NCI-H1436 treated with DMSO at 0.1 percent for 48 hours (cell line): Measurements from ENCODE around the gene LGALS9.

ENCODE experiments used
- DNase-seq: peaks from one replicate; lab custom pipeline; 2025; lab: John Stamatoyannopoulos, UW

Gene LGALS9

GRCh38 chr17:27630607-27631410 lies at the start of gene LGALS9:
LGALS9 (plus strand) TSS chr17:27631188; CDS start chr17:27631266, 78 bp downstream.
- DNase-seq: no peak

- DNase-seq: no peak
Observed at GRCh38 chr17:27582696-27583095, 48.3 kb upstream of the LGALS9 start.

- no peak for DNase-seq
Observed at GRCh38 chr17:27585153-27585681, 45.8 kb upstream of the LGALS9 start.

GRCh38 chr17:27585792-27586191 lies 45.2 kb upstream of the LGALS9 start:
- no peak for DNase-seq

GRCh38 chr17:27586203-27586721 lies 44.7 kb upstream of the LGALS9 start:
- DNase-seq: no peak

GRCh38 chr17:27588354-27588753 lies 42.6 kb upstream of the LGALS9 start:
- DNase-seq: no peak

GRCh38 chr17:27590864-27591263 lies 40.1 kb upstream of the LGALS9 start:
- no peak for DNase-seq

- no peak for DNase-seq
Observed at GRCh38 chr17:27591986-27592385, 39.0 kb upstream of the LGALS9 start.

GRCh38 chr17:27593232-27593856 lies 37.6 kb upstream of the LGALS9 start:
- DNase-seq: no peak

- DNase-seq: no peak
Observed at GRCh38 chr17:27593857-27594255, 37.1 kb upstream of the LGALS9 start.

GRCh38 chr17:27595208-27595607 lies 35.8 kb upstream of the LGALS9 start:
- no peak for DNase-seq

GRCh38 chr17:27596096-27596495 lies 34.9 kb upstream of the LGALS9 start:
- DNase-seq: no peak

- no peak for DNase-seq
Observed at GRCh38 chr17:27596566-27597187, 34.3 kb upstream of the LGALS9 start.

- no peak for DNase-seq
Observed at GRCh38 chr17:27597188-27597580, 33.8 kb upstream of the LGALS9 start.

GRCh38 chr17:27597783-27598320 lies 33.1 kb upstream of the LGALS9 start:
- no peak for DNase-seq

- no peak for DNase-seq
Observed at GRCh38 chr17:27598337-27599050, 32.5 kb upstream of the LGALS9 start.

- DNase-seq: no peak
Observed at GRCh38 chr17:27600471-27600870, 30.5 kb upstream of the LGALS9 start.

GRCh38 chr17:27601069-27601974 lies 29.7 kb upstream of the LGALS9 start:
- no peak for DNase-seq

GRCh38 chr17:27601975-27602302 lies 29.0 kb upstream of the LGALS9 start:
- DNase-seq: no peak

- DNase-seq: no peak
Observed at GRCh38 chr17:27602721-27603420, 28.1 kb upstream of the LGALS9 start.
